HG03460 (cell line): ENCODE results near the gene LAMA1.

Experiments used
- ATAC-seq: cut with Tn5 transposase; IDR thresholded peaks from one replicate; pipeline ENCODE4 v1.9.1; 2021; ENCODE audit not compliant: unreplicated experiment

The LAMA1 gene

GRCh38 chr18:6920099-6920955 is 197.3 kb downstream of the LAMA1 start:
- no peak for ATAC-seq

GRCh38 chr18:6917072-6917471 is 200.5 kb downstream of the LAMA1 start:
- no peak for ATAC-seq

GRCh38 chr18:6901286-6901926 is 216.2 kb downstream of the LAMA1 start:
- ATAC-seq, result no peak

GRCh38 chr18:6891788-6892187 is 225.8 kb downstream of the LAMA1 start:
- ATAC-seq, result no peak
